ENCODE results near the gene FOXD4L6. TPM values are rescaled to one million over a fixed set of nuclear protein-coding genes. Genes with fewer than 3 reads are reported as not detected.
"Not testable (repeated sequence)": the region's sequence is repeated elsewhere in the genome, so short reads cannot be mapped to it uniquely, and the experiment has no call there.

The FOXD4L6 gene
- not detected for total RNA-seq
- not detected for polyA plus RNA-seq
- long read RNA-seq, donor 1: 0 reads
- long read RNA-seq, donor 2: 0 reads
- long read RNA-seq, donor 3: 0 reads
- long read RNA-seq, donor 4: 0 reads

- DNase-seq; H3K4me3 ChIP-seq (ENCODE audit: low read length); ATAC-seq; H3K27ac ChIP-seq (ENCODE audit: low read length); H3K9me3 ChIP-seq (ENCODE audit: control insufficient read depth, low read length); intact Hi-C loops (cut with DNase I); H3K4me1 ChIP-seq (ENCODE audit: control insufficient read depth, insufficient read depth, low read length); H3K27me3 ChIP-seq (ENCODE audit: control insufficient read depth, insufficient read depth): not testable (repeated sequence)
- 80% methylated on average over 1 of the region's 15 CpGs for WGBS
These were observed at the start of gene FOXD4L6 for GRCh38 chr9:41128581-41128980. Gene FOXD4L6 (minus strand): TSS chr9:41128681. CDS start chr9:41128383, 298 bp downstream.

GRCh38 chr9:41174994-41175393, 46.5 kb upstream of the FOXD4L6 start:
- H3K4me3 ChIP-seq (ENCODE audit: low read length); H3K27me3 ChIP-seq (ENCODE audit: control insufficient read depth, insufficient read depth); H3K9me3 ChIP-seq (ENCODE audit: control insufficient read depth, low read length); ATAC-seq; intact Hi-C loops (cut with DNase I); DNase-seq; H3K27ac ChIP-seq (ENCODE audit: low read length); H3K4me1 ChIP-seq (ENCODE audit: control insufficient read depth, insufficient read depth, low read length): not testable (repeated sequence)
- 74% methylated on average over 1 of the region's 4 CpGs for WGBS

- H3K9me3 ChIP-seq (ENCODE audit: control insufficient read depth, low read length); ATAC-seq; H3K27me3 ChIP-seq (ENCODE audit: control insufficient read depth, insufficient read depth); H3K4me1 ChIP-seq (ENCODE audit: control insufficient read depth, insufficient read depth, low read length); H3K4me3 ChIP-seq (ENCODE audit: low read length); intact Hi-C loops (cut with DNase I); H3K27ac ChIP-seq (ENCODE audit: low read length): not testable (repeated sequence)
- DNase-seq: peak in 1 of 3 donors; percentile 20
- 97% methylated on average over 12 of the region's 18 CpGs for WGBS
These were observed 21.6 kb upstream of the FOXD4L6 start for GRCh38 chr9:41150116-41150515.

DNA sequence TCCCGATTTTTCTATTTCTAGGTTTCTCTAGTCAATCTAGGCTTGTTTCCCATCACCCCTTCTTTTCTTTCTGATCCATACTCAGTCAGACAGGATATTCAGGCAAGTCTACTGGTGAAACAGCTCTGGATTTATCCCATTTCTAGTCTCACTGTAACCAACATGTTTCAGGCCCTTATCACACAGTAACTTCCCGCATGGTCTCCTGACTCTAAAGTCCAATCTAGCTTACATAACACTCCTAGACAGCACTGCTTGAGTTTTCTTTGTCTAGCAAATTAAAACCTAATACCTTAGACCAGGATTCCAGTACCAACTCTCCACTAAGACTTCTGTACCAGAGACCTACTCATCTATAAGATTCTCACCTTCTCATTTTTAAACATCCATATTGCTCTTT, 13.4 kb upstream of the FOXD4L6 start:
- H3K4me1 ChIP-seq (ENCODE audit: control insufficient read depth, insufficient read depth, low read length); ATAC-seq; H3K4me3 ChIP-seq (ENCODE audit: low read length); H3K27me3 ChIP-seq (ENCODE audit: control insufficient read depth, insufficient read depth); H3K9me3 ChIP-seq (ENCODE audit: control insufficient read depth, low read length); DNase-seq; intact Hi-C loops (cut with DNase I); H3K27ac ChIP-seq (ENCODE audit: low read length): not testable (repeated sequence)
- WGBS: 90% methylated on average over 2 of the region's 2 CpGs

- peak in 1 of 3 donors; percentile 3 for DNase-seq
- H3K9me3 ChIP-seq (ENCODE audit: control insufficient read depth, low read length); intact Hi-C loops (cut with DNase I); H3K4me3 ChIP-seq (ENCODE audit: low read length); H3K27me3 ChIP-seq (ENCODE audit: control insufficient read depth, insufficient read depth); H3K4me1 ChIP-seq (ENCODE audit: control insufficient read depth, insufficient read depth, low read length); H3K27ac ChIP-seq (ENCODE audit: low read length); ATAC-seq: not testable (repeated sequence)
- 7% methylated on average over 14 of the region's 45 CpGs for WGBS
These were observed 1.6 kb downstream of the FOXD4L6 start for GRCh38 chr9:41126746-41127446.

DNA sequence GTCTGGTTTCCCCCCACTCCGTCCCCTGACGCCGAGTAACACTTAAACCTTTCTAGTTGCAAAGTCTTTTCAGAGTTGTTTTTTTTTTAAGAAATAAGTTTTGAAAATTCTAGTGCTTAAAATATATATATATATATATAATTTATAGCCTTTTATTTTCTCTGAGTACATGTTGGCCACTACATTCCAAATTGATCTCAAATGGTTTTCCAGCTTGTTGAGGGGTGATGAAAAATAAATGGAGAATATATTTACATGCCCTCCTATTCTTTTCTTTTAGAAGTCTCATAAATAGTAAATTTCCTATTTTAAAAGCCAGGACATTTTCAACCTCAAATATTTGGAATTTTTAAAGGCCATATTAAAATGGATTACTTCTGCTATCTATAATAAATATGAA, 2.5 kb downstream of the FOXD4L6 start:
- H3K4me3 ChIP-seq (ENCODE audit: low read length); H3K4me1 ChIP-seq (ENCODE audit: control insufficient read depth, insufficient read depth, low read length); DNase-seq; H3K27me3 ChIP-seq (ENCODE audit: control insufficient read depth, insufficient read depth); H3K9me3 ChIP-seq (ENCODE audit: control insufficient read depth, low read length); ATAC-seq; intact Hi-C loops (cut with DNase I); H3K27ac ChIP-seq (ENCODE audit: low read length): not testable (repeated sequence)
- WGBS: 5% methylated on average over 3 of the region's 3 CpGs

DNA sequence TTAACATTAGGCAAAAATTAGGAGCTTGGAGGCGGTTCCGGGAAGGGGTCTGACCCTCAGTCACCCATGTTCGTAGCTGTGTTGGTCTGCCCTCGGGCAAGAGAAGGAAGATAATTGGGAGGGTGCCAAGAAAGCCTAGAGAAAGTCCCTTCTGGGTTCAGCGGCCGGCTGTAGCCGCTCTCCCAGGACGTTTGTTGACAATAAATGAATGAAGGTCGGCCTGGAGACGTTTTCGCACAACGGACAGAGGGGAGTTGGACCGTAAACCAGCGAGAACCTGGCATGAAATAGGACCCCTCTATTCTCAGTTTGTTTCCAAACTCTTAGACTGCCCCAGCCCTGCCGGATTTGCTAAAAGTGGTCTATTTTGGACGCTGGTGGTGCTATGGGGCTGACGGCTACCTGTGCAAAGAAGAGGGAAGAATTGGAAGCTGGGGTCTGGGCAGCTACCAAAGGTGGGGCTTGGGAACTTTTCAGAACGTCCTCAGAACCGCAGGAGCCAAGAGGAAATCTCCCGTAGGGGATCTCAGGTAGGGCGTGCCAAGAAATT, 3.3 kb downstream of the FOXD4L6 start:
- WGBS: no CpG with 5 or more reads among the region's 21 CpGs
- H3K4me1 ChIP-seq (ENCODE audit: control insufficient read depth, insufficient read depth, low read length); DNase-seq; H3K4me3 ChIP-seq (ENCODE audit: low read length); H3K9me3 ChIP-seq (ENCODE audit: control insufficient read depth, low read length); intact Hi-C loops (cut with DNase I); H3K27me3 ChIP-seq (ENCODE audit: control insufficient read depth, insufficient read depth); H3K27ac ChIP-seq (ENCODE audit: low read length): not testable (repeated sequence)
- peak; percentile 26 to 36 for ATAC-seq

GRCh38 chr9:41124250-41125108, 4.0 kb downstream of the FOXD4L6 start:
- 27% methylated on average over 34 of the region's 52 CpGs for WGBS
- H3K27me3 ChIP-seq (ENCODE audit: control insufficient read depth, insufficient read depth); H3K4me1 ChIP-seq (ENCODE audit: control insufficient read depth, insufficient read depth, low read length); H3K9me3 ChIP-seq (ENCODE audit: control insufficient read depth, low read length); intact Hi-C loops (cut with DNase I); H3K4me3 ChIP-seq (ENCODE audit: low read length); H3K27ac ChIP-seq (ENCODE audit: low read length): not testable (repeated sequence)
- ATAC-seq (peak; percentile 50 to 78), DNase-seq (peak in 2 of 3 donors; percentile 4 to 32)

DNA sequence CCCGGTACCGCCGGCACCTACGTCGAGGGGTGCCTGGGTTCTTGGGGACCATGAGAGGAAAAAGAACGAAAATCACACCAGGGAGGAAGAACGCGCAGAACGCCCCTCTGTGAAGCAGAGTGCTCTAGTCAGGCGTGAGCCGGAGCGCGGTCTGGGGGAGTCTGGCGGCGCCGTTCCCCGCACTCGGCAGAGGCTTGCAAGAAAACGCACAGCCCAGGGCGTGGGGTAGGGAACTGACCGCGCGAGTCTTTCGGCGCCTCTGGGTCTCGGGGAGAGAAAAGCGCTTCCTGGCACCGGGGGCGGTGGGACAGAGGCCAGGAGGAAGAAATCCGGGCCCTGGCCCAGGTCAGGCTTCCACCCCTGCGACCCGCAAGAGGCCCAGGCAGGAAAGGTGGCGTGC, 4.7 kb downstream of the FOXD4L6 start:
- H3K9me3 ChIP-seq (ENCODE audit: control insufficient read depth, low read length); H3K27ac ChIP-seq (ENCODE audit: low read length); H3K4me3 ChIP-seq (ENCODE audit: low read length); H3K4me1 ChIP-seq (ENCODE audit: control insufficient read depth, insufficient read depth, low read length); H3K27me3 ChIP-seq (ENCODE audit: control insufficient read depth, insufficient read depth); intact Hi-C loops (cut with DNase I): not testable (repeated sequence)
- peak; percentile 45 to 46 for ATAC-seq
- peak in 1 of 3 donors; percentile 2 for DNase-seq
- 0% methylated on average over 11 of the region's 33 CpGs for WGBS

- WGBS: no CpG with 5 or more reads among the region's 32 CpGs
- H3K4me1 ChIP-seq (ENCODE audit: control insufficient read depth, insufficient read depth, low read length); H3K9me3 ChIP-seq (ENCODE audit: control insufficient read depth, low read length); H3K27ac ChIP-seq (ENCODE audit: low read length); DNase-seq; intact Hi-C loops (cut with DNase I); H3K27me3 ChIP-seq (ENCODE audit: control insufficient read depth, insufficient read depth); H3K4me3 ChIP-seq (ENCODE audit: low read length): not testable (repeated sequence)
- ATAC-seq: peak in 1 of 2 donors; percentile 25
These were observed 5.1 kb downstream of the FOXD4L6 start for GRCh38 chr9:41123396-41123795.

DNA sequence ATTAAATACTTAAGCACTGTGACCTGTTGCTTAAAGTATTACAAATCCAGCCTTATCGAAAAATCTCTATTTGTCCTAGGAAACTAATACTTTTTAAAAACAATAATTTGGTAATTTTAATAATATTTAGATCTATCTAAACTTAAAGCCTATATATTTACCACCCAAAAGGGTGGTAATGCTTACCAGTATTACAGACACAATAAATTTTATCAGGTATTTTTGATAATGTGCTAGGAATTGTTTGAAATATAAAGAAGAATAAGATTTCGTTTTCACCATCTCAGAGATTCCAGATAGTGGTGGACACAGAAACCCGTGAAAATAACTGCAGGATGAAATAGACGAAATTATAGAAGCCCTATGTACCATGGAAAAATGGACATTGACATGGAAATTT, 7.8 kb downstream of the FOXD4L6 start:
- H3K9me3 ChIP-seq (ENCODE audit: control insufficient read depth, low read length); DNase-seq; H3K27ac ChIP-seq (ENCODE audit: low read length); H3K4me3 ChIP-seq (ENCODE audit: low read length); ATAC-seq; H3K4me1 ChIP-seq (ENCODE audit: control insufficient read depth, insufficient read depth, low read length); H3K27me3 ChIP-seq (ENCODE audit: control insufficient read depth, insufficient read depth); intact Hi-C loops (cut with DNase I): not testable (repeated sequence)
- no CpG with 5 or more reads among the region's 4 CpGs for WGBS

Data from right cardiac atrium (tissue), 5 donors.